BE2C (cell line): ENCODE data around the gene SEMA3C.

Experiments used
- DNase-seq: peaks from one replicate; pipeline ENCODE4 v3.0.0-alpha.2; 2020
- H3K27me3 ChIP-seq: fragments of 250-450 bp; sonication (Bioruptor Pico); 2 replicates; pipeline ENCODE4 v1.5.1; 2020; ENCODE audit warnings: mild to moderate bottlenecking
- H3K36me3 ChIP-seq: fragments of 250-450 bp; sonication (Bioruptor Pico); 2 replicates; pipeline ENCODE4 v1.5.1; 2020; ENCODE audit warnings: mild to moderate bottlenecking
- H3K4me1 ChIP-seq: fragments of 250-450 bp; sonication (Bioruptor Pico); 2 replicates; pipeline ENCODE4 v1.5.1; 2020
- H3K4me3 ChIP-seq: 2 replicates; pipeline ENCODE4 v1.5.1; 2011; ENCODE audit warnings: low read depth, low read length
- H3K9me3 ChIP-seq: fragments of 250-450 bp; sonication (Bioruptor Pico); 2 replicates; pipeline ENCODE4 v1.5.1; 2020
- CTCF ChIP-seq: IDR thresholded peaks from 2 replicates; pipeline ENCODE4 v1.5.1; 2012; ENCODE audit warnings: mild to moderate bottlenecking, low read depth, low read length

Gene SEMA3C

GRCh38 chr7:80847895-80848294 is 71.0 kb downstream of the SEMA3C start:
- no peak for TF ChIP-seq CTCF
- DNase-seq = no peak
- Histone ChIP-seq H3K4me1 (0 out of 2 replicates have a peak, but pooled peaks cover 6% of the 10 kb centered on the region), H3K36me3 (no peaks in the 10 kb centered on the region), H3K4me3 (no peak overlapping the region), H3K27me3 (no peaks in the 10 kb centered on the region), H3K9me3 (no peaks in the 10 kb centered on the region)

GRCh38 chr7:80847027-80847426 is 71.8 kb downstream of the SEMA3C start:
- TF ChIP-seq CTCF = no peak
- Histone ChIP-seq H3K36me3 (no peaks in the 10 kb centered on the region), H3K4me3 (no peak overlapping the region), H3K27me3 (no peaks in the 10 kb centered on the region), H3K4me1 (0 out of 2 replicates have a peak, but pooled peaks cover 7% of the 10 kb centered on the region), H3K9me3 (no peaks in the 10 kb centered on the region)
- no peak for DNase-seq

GRCh38 chr7:80844916-80845315 is 73.9 kb downstream of the SEMA3C start:
- Histone ChIP-seq H3K4me3 (no peak overlapping the region), H3K9me3 (no peaks in the 10 kb centered on the region), H3K36me3 (no peaks in the 10 kb centered on the region), H3K27me3 (no peaks in the 10 kb centered on the region), H3K4me1 (0 out of 2 replicates have a peak, but pooled peaks cover 7% of the 10 kb centered on the region)
- no peak for TF ChIP-seq CTCF
- no peak for DNase-seq

- H3K27me3 ChIP-seq = no peaks in the 10 kb centered on the region
- H3K4me1 ChIP-seq = peaks cover 7% of the 10 kb centered on the region; the same call in 1 of the 2 replicates
- no peak for TF ChIP-seq CTCF
- DNase-seq = no peak
- H3K36me3 ChIP-seq = no peaks in the 10 kb centered on the region
- no peak overlapping the region for H3K4me3 ChIP-seq
- no peaks in the 10 kb centered on the region for H3K9me3 ChIP-seq
These were observed 75.7 kb downstream of the SEMA3C start for GRCh38 chr7:80843018-80843677.

GRCh38 chr7:80842022-80842790 is 76.6 kb downstream of the SEMA3C start:
- Histone ChIP-seq H3K27me3 (no peaks in the 10 kb centered on the region), H3K9me3 (no peaks in the 10 kb centered on the region), H3K4me3 (no peak overlapping the region), H3K4me1 (peaks cover 7% of the 10 kb centered on the region; the same call in 1 of the 2 replicates), H3K36me3 (no peaks in the 10 kb centered on the region)
- no peak for TF ChIP-seq CTCF
- DNase-seq = no peak
